Measurements from ENCODE around the gene RALY.

- no peak for TF ChIP-seq CTCF (conservative IDR thresholded peaks at IDR 0.05; ENCODE audit: low read length)
- no peak for TF ChIP-seq EZH2phosphoT487 (IDR thresholded peaks at IDR 0.05; ENCODE audit: borderline replicate concordance, low read depth, low read length)
Observed at GRCh38 chr20:34072778-34073177, 79.1 kb downstream of the RALY start.
